ENCODE results near the gene TMEM201. TPM values are rescaled to one million over a fixed set of nuclear protein-coding genes. Genes with fewer than 3 reads are reported as not detected.

TMEM201 gene
- total RNA-seq, 1 experiment from 2014 or later, result 8.8 TPM

DNA sequence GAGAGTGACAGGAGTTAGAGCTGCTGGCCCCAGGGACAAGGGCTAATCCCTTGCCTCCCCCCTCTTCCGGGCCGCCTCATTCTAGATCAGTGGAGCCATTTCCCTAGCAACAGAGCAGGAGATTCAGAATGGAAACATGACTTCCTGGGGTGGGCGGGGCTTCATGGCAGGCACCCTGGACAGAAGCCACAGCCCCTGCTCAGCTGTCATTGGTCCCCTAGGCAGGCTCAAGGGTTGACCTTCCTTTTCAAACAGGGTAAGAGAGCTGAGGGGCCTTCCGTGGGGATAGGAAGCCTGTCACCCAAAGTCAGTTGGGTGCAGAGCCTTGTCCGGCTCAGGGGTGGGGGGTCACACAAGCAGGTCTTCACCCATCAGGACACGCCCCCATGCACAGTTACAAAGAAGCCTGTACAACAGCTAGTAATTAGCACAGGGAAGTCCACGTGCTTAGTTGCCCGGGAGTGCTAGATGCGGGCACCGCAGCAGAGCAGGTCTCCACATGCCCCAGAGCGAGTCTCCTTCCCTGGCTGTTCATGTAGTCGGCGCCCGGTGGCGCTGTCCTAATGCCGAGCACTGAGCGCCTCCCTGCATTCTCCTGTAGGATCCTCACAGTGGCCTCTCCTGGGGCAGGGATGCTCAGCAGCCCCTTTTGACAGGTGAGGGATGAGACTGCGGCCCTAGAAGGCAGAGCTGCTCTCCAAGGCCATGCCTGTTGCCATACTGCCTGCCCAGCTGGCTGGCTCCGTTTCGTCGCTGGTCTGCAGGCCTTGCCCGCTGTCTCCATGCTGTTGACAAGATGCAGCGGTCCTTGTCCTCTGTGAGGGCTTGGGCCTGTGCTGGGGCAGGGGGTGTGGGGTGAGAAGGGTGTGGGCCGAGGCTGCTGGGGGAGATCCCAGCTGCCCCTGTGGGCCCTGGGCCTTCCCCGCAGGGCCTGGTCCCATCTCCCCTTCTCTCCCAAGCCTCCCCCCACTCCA is 5.1 kb downstream of the TMEM201 start:
- Histone ChIP-seq H3K9me3 (no peaks in the 10 kb centered on the region), H3K4me3 (no peak overlapping the region), H3K27me3 (no peaks in the 10 kb centered on the region), H3K36me3 (peaks cover 9% of the 10 kb centered on the region; the same call in 1 of the 2 replicates)
- peak; percentile 21 for DNase-seq

DNA sequence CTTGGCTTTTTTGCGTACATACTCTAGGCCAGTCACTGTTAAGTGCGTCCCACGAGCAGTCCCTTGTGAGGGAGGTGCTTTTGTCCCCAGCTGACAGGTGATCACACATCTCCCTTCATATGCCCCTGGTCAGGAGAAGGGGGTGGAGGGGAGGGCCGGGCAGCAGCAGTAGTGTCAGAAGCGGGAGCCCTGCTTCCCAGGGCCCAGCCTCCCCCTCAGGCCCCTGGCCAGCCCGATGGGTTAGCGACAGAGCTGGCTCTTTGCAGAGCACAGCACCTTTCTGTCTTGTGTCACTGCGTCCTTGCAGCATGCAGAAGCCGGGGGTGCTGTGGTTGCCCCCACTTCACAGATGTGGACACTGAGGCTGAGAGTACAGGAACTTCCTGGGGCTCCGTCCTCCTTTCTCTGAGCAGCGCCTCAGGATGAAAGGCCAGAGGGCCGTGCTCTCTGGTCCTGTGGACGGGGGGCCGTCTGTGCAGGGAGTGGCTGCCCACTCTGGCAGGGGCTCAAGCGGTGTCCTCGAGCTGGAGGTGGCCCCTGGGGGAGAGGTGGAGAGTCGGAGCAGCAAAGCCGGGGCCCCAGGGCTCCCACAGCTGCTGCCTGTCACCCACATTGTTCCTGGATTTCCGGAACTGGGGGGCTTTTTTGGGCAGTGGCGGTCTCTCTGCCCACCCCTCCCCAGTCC is 5.9 kb downstream of the TMEM201 start:
- peaks cover 11% of the 10 kb centered on the region; the same call in 1 of the 2 replicates for H3K36me3 ChIP-seq
- H3K4me3 ChIP-seq, result no peak overlapping the region
- DNase-seq, result no peak
- H3K27me3 ChIP-seq, result no peaks in the 10 kb centered on the region
- no peaks in the 10 kb centered on the region for H3K9me3 ChIP-seq

DNA sequence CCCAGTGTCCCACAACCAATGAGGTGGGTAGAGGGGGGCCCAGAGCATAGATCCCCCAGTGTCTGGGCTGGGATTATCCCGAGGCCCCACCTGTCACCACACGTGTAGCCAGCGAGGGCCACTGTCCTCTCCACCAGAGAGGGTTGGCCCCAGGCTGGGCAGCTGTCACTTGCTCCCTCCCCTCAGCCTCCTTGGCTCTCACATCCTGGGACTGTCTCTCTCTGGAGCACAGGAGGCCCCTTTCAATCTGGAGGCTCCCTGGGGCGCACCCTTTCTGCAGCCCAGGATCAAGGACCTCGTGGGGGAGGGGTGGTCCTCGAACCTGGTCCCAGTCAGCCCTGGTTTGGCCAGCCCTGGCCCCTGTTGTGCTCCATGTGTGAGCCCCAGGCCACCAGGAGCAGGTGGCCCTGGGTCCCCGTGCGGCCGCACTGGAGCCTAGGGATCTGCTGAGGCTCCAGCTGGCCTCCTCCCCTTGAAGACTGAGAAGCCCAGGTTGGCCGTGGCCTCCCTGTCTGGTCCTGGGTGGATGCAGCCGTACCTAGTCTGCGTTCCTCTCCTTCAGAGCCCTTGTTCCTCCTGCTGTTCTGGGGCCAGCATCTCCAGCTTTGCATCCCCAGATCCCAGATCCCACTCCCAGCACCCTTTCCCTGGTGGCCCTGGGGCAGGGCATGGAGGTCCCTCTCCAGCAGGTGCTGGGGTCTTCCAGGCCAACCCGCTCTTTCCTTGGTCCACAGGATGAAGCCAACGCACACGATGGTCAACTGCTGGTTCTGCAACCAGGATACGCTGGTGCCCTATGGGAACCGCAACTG is 6.7 kb downstream of the TMEM201 start:
- Histone ChIP-seq H3K9me3 (no peaks in the 10 kb centered on the region), H3K4me3 (no peak overlapping the region), H3K27me3 (no peaks in the 10 kb centered on the region), H3K36me3 (peaks cover 9% of the 10 kb centered on the region; the same call in 1 of the 2 replicates)
- DNase-seq, result no peak

DNA sequence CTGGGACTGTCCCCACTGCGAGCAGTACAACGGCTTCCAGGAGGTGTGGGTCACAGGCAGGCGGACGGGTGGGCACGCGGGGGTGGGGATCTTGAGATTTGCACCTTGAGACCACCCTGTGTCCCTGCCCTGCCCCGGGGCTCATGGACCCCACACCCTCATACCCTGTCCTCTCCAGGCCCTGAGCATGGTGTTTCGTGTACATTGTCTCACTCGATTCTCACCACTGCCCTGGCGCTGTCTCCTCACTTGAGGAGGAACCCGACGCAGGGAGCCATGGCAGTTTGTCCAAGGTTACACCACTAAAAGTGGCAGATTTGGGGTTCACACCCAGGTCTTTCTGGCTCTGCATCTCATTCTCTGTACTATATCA is 7.2 kb downstream of the TMEM201 start:
- DNase-seq, result no peak

DNA sequence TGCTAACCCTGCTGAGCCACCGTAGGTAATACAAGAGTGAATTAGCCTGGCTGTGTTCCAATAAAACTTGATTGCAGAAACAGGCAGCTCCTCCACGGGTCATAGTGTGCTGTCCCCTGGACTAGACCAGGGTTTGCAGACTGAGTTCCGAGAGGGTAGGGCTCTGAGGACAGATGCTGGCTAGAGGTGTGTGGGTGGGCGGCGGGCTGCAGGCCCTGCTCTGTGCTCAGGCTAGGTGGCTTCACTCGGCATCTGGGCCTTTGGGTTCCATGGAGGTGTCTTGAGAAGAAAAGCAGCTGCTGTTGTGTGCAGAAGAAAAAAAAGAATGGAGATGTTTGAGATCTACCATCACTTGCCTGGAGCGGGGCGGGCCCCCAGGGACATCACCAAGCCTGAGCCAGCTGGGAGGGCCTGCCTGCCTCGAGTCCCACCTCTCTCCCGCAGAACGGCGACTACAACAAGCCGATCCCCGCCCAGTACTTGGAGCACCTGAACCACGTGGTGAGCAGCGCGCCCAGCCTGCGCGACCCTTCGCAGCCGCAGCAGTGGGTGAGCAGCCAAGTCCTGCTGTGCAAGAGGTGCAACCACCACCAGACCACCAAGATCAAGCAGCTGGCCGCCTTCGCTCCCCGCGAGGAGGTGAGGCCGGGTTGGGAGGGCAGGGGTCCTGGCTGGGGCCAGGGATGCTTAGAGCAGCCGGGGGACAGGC is 7.9 kb downstream of the TMEM201 start:
- Histone ChIP-seq H3K9me3 (no peaks in the 10 kb centered on the region), H3K4me3 (no peak overlapping the region), H3K36me3 (peaks cover 4% of the 10 kb centered on the region), H3K27me3 (no peaks in the 10 kb centered on the region)
- no peak for DNase-seq

More for the DNA sequence above, 7.2 kb downstream of the TMEM201 start:
- Histone ChIP-seq H3K9me3 (no peaks in the 10 kb centered on the region), H3K36me3 (peaks cover 7% of the 10 kb centered on the region), H3K4me3 (no peak overlapping the region), H3K27me3 (no peaks in the 10 kb centered on the region)

DNA sequence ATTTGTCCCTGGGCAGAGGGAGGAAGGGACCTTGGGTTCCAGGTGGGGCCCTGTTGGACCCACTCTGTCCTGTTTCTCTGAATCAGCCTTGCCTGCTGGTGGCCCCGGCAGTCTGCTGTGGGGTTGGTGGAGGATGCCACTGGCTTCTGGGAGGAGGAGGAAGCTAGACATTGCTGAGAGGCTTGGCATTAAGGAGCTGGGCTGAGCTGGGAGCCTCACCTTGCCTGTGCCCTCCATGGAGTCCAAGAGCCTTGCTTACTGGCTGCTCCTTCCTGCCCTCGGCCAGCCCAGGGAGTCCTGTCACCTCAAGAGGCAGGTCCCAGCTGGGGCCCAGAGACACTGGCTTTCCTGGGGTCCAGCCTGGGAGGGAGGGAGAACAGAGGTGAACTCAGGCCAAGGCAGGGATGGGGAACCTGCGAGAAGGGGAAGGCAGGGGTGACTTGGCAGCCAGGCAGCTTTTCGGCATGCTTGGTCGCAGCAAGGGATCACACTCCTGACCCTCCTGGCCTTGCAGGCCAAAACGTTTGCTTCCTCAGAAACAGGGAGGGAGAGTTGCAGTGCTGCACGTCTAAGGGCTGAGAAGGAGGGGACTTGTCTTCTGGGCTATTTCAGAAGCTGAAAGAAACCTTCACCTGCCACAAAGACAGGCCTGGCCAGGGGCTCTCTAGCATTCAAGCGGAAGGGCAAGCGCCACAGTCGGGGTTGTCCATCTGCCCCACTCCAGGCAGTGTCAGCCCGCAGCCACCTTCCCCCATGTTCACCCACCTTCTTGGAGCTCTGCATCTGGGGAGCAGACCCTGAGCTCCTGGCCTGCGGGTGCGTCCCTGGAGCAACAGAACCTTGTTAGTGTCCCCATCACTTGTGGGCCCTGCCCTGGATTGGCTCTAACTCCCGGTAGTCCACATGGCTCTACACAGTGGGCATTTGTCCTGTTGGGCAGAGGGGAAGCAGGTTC is 8.9 kb downstream of the TMEM201 start:
- Histone ChIP-seq H3K36me3 (peaks cover 2% of the 10 kb centered on the region), H3K4me3 (no peak overlapping the region), H3K9me3 (no peaks in the 10 kb centered on the region), H3K27me3 (no peaks in the 10 kb centered on the region)
- no peak for DNase-seq

DNA sequence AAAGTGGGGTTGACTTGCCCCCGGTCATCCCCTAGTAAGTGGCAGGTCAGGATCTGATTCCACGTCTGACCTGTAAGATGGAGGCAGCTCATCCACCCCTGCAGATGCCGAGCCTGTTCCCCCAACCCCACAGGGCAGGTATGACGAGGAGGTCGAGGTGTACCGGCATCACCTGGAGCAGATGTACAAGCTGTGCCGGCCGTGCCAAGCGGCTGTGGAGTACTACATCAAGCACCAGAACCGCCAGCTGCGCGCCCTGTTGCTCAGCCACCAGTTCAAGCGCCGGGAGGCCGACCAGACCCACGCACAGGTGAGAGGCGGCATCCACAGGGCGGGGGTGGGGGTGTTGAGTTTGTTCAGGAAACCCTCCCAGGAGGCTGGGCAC is 9.6 kb downstream of the TMEM201 start:
- no peak overlapping the region for H3K4me3 ChIP-seq
- peaks cover 2% of the 10 kb centered on the region for H3K36me3 ChIP-seq
- no peak for DNase-seq

DNA sequence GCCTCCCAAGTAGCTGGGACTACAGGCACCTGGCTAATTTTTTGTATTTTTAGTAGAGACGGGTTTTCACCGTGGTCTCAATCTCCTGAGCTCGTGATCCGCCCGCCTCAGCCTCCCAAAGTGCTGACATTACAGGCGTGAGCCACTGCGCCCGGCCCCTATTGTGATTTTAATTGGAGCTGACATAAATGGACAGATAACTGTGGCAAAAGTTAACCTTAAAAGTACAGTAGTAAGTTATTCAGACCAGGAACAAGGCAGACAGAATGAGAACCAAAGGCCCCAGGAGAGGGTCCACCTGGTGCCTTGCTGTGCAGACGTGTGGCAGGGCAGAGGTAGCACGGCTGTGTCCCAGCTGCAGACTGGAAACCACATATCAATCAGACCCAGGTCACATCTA is 11.0 kb downstream of the TMEM201 start:
- Histone ChIP-seq H3K27me3 (no peaks in the 10 kb centered on the region), H3K4me3 (no peak overlapping the region), H3K9me3 (no peaks in the 10 kb centered on the region), H3K36me3 (peaks cover 9% of the 10 kb centered on the region)
- no peak for DNase-seq

More for the DNA sequence above, 9.6 kb downstream of the TMEM201 start:
- Histone ChIP-seq H3K9me3 (no peaks in the 10 kb centered on the region), H3K27me3 (no peaks in the 10 kb centered on the region)

DNA sequence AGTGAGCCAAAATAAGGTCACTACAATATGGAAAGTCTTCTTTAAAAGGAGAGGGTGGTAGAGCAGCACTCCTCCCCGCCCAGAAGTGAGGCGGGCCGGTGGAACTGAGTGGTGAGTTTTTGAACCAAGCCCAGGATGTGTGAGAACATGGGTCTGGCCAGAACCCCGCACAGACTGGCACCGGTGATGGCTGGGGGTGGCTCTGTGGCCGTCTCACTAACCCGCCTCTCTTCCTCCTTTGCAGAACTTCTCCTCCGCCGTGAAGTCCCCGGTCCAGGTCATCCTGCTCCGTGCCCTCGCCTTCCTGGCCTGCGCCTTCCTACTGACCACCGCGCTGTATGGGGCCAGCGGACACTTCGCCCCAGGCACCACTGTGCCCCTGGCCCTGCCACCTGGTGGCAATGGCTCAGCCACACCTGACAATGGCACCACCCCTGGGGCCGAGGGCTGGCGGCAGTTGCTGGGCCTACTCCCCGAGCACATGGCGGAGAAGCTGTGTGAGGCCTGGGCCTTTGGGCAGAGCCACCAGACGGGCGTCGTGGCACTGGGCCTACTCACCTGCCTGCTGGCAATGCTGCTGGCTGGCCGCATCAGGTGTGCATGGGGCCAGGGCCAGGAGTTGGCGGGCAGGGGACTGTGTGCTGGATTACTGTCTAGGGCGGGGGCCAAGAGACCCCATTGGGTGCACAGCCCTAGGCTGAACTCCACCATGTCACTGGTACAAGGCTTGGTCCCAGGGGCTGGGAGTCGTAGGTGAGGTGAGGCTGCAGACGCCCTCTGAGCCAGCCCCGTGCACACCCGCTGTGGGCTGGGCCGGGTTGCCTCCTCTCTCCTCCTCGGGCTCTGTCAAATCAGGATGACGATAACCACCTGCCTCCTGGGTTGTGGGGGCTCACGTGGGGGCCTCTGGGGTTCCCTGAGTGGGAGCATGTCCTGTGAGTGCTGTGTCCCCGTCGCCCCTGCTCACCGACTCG is 12.4 kb downstream of the TMEM201 start:
- Histone ChIP-seq H3K9me3 (no peaks in the 10 kb centered on the region), H3K36me3 (peaks cover 9% of the 10 kb centered on the region), H3K27me3 (no peaks in the 10 kb centered on the region), H3K4me3 (no peak overlapping the region)
- DNase-seq, result no peak

DNA sequence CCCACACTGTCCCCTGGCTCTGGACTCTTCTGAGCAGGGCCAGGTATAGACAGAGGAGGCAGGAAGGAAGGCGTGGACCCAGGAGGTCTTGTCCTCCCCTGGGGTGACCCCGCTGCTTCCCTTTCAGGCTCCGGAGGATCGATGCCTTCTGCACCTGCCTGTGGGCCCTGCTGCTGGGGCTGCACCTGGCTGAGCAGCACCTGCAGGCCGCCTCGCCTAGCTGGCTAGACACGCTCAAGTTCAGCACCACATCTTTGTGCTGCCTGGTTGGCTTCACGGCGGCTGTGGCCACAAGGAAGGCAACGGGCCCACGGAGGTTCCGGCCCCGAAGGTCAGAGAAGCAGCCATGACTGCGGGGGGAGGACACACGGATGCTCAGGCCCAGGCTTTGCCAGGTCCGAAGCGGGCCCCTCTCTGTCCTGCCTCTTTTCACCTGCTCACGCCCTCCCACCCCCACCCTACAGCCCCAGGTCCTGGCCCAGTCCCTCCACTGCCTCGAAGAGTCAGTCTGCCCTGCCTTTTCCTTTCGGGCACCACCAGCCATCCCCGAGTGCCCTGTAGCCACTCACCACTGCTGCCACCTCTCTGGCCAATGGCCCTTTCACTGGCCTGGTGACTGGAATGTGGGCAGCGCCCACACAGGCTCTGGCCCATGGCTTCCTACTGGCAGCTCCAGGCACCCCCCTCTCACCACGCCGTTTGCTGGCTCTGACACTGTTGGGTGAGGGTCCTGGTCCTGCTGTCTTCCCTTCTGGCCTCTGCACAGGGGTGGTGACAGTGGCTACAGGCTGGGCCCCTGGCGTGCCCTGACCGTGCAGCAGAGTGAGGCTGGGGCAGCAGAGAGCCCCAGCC is 13.5 kb downstream of the TMEM201 start:
- no peak overlapping the region for H3K4me3 ChIP-seq
- no peak for DNase-seq
- no peaks in the 10 kb centered on the region for H3K9me3 ChIP-seq
- no peaks in the 10 kb centered on the region for H3K27me3 ChIP-seq
- peaks cover 9% of the 10 kb centered on the region for H3K36me3 ChIP-seq

DNA sequence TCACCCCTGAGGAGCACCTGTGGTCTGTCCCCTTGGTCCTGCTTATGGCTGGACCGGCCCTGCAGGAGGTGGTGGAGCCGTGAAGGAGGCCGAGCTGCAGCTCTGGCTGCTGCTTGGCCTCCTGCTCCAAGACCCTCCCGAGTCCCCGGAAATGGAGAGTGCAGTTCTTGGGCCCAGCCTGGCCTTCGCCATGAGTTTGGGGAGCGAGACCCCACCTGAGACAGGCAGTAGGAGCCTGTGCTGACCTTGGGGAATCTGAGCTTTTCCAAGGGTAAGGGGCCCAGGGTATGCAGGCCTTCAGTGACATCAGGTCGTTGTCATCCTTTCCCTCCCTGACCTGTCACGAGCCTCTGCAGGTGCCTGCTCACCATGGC is 14.1 kb downstream of the TMEM201 start:
- H3K4me3 ChIP-seq, result no peak overlapping the region
- H3K9me3 ChIP-seq, result no peaks in the 10 kb centered on the region
- peaks cover 9% of the 10 kb centered on the region for H3K36me3 ChIP-seq
- H3K27me3 ChIP-seq, result no peaks in the 10 kb centered on the region
- no peak for DNase-seq

DNA sequence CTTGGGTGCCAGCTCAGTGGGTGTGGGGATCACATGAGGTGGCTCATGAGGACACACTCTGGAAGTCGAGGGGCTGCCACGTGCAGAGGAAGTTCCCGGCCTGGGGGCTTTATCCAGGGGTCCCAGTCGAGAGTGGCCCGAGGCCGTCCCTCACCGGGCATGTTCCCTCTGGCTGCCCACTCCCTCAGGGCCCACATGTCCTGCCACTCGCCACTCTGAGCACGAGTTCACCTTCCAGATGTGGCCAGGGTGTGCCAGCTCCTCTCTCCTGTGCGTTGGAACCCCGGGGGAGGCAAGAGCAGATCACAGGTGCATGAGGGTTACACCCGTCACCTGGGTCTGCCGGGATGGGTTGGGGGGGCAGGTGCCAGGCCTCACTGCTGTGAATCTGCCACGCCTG is 14.6 kb downstream of the TMEM201 start:
- H3K36me3 ChIP-seq, result peaks cover 9% of the 10 kb centered on the region
- H3K27me3 ChIP-seq, result no peaks in the 10 kb centered on the region
- no peaks in the 10 kb centered on the region for H3K9me3 ChIP-seq
- H3K4me3 ChIP-seq, result no peak overlapping the region
- DNase-seq, result no peak

DNA sequence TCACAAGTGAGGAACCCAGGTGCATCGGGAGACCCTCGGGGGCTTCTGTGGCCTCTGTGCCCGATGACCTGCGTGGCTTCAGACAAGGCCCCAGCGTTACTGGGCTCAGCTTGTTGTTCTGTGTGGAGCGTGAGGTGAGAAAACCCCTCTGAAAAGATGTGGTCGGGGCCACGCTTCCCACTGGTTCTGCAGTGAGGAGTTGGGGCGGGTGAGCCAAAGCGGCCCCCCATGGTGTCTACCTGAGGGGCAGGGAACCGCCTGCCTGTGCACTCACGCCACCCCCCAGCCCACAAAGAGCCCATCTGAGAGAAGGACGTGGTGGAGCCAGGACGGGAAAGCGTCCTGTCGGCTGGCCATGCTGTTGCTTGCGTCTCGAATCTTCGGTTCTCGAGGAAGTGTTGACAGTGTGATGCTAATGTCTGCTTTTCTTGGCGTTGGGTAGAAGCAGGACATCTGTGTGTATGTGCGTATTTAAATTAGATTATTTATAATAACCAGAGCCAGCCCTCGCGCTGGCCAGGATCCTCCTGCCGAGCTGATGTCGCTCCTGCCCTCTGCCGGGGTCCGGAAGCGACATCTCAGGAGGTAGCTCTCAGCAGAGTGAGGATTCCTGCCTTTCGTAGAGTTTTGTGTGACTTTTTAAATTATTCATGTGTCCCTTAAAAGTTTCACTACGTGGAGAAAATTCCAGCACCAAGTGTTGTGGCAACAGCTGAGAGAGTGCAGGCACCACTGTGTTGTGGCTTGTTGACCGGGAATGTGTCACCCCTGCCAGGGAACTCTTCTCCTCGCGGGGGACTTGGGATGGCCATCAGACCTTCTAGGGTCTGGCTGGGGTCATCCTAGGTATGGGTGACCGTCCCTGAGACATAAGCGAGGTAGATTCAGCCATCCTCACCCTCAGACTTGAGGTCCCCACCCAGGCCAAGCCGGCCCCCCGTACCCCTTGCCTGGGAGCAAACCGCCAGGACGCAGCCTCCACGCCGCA is 15.3 kb downstream of the TMEM201 start:
- no peaks in the 10 kb centered on the region for H3K27me3 ChIP-seq
- H3K9me3 ChIP-seq, result no peaks in the 10 kb centered on the region
- DNase-seq, result no peak
- H3K4me3 ChIP-seq, result no peak overlapping the region
- H3K36me3 ChIP-seq, result peaks cover 9% of the 10 kb centered on the region
